Sigmoid colon (tissue), 7 donors: ENCODE data around the gene ALOX15B. TPM values are rescaled to one million over a fixed set of nuclear protein-coding genes. Genes with fewer than 3 reads are reported as not detected.

Experiments used
- DNase-seq: peaks from one replicate; pipeline ENCODE4 v3.0.0-alpha.2; 2019
- H3K27ac ChIP-seq, 4 donors: fragments of 200-600 bp; sonication (generic); one replicate each; pipeline ENCODE4 v1.5.1; 2016 to 2019; ENCODE audit warnings: mild to moderate bottlenecking in 1 of 4
- H3K27me3 ChIP-seq, 3 donors: fragments of 200-600 bp; sonication (generic); one replicate each; pipeline ENCODE4 v1.5.1; 2019; ENCODE audit warnings: mild to moderate bottlenecking in 1 of 3
- H3K36me3 ChIP-seq, 4 donors: fragments of 200-600 bp; sonication (generic); one replicate each; pipeline ENCODE4 v1.5.1; 2016 to 2019
- H3K4me1 ChIP-seq, 4 donors: fragments of 200-600 bp; sonication (generic); one replicate each; pipeline ENCODE4 v1.5.1; 2017 to 2019
- H3K4me3 ChIP-seq, 4 donors: fragments of 200-600 bp; sonication (generic); one replicate each; pipeline ENCODE4 v1.5.1; 2017 to 2019; ENCODE audit warnings: mild to moderate bottlenecking in 2 of 4, moderate library complexity in 1 of 4
- H3K9me3 ChIP-seq, 4 donors: fragments of 200-600 bp in 3 of 4; sonication (generic) in 3 of 4; one replicate each; pipeline versions ENCODE4 v1.5.1 to v1.6.1; 2013 to 2019
- CTCF ChIP-seq, 4 experiments: fragments of 450-650 bp in 3 of 4; fragments of 200-600 bp in 1 of 4; IDR thresholded peaks; one replicate each; pipeline ENCODE4 v1.5.1; 2016 to 2019; ENCODE audit warnings: antibody characterized with exemption in 4 of 4, mild to moderate bottlenecking in 3 of 4, moderate library complexity in 2 of 4
- EP300 ChIP-seq, 4 donors: sonication (generic); formaldehyde crosslinking; IDR thresholded peaks; one replicate each; pipeline ENCODE4 v1.6.1; 2017; ENCODE audit warnings: antibody characterized with exemption in 4 of 4
- POLR2A ChIP-seq, 2 donors: fragments of 450-650 bp; IDR thresholded peaks; one replicate each; pipeline ENCODE4 v1.6.1; 2016; ENCODE audit warnings: antibody characterized with exemption in 2 of 2, mild to moderate bottlenecking in 2 of 2, moderate library complexity in 2 of 2
- POLR2AphosphoS5 ChIP-seq, 4 donors: sonication (generic); formaldehyde crosslinking; IDR thresholded peaks; one replicate each; pipeline ENCODE4 v1.6.1; 2017; ENCODE audit warnings: antibody characterized with exemption in 4 of 4
- WGBS, 2 donors: extraction: QIAGEN DNeasy Blood & Tissue Kit; methylation state at CpG; one replicate each; pipeline ENCODE4 v1.1.7; 2013; 5-methylcytosine and 5-hydroxymethylcytosine counted together
- intact Hi-C: fragments of 100-400 bp; cut with DNase I; formaldehyde crosslinking; loops from one replicate; pipeline ENCODE4 v1.15.1; 2023
- polyA plus RNA-seq, 3 donors: library from polyadenylated mRNA; stranded (reverse); fragments of 200-250 nt; gene quantifications; one replicate each; pipeline ENCODE4 v1.2.3, GENCODE V29; 2013
- total RNA-seq, 4 donors: library from RNA; depleted of rRNA; stranded (reverse); fragments of >200 nt; gene quantifications; one replicate each; pipeline ENCODE4 v1.1.0, GENCODE V29; 2016
- donor health status: healthy with polysubstance abuse.
- donor health status: Bipolar disorder and iron deficiency.
- donor health status: healthy.

Gene ALOX15B
- total and polyA plus RNA-seq, 7 donors: 1.2 to 5.3 (median 3.2) TPM

DNA sequence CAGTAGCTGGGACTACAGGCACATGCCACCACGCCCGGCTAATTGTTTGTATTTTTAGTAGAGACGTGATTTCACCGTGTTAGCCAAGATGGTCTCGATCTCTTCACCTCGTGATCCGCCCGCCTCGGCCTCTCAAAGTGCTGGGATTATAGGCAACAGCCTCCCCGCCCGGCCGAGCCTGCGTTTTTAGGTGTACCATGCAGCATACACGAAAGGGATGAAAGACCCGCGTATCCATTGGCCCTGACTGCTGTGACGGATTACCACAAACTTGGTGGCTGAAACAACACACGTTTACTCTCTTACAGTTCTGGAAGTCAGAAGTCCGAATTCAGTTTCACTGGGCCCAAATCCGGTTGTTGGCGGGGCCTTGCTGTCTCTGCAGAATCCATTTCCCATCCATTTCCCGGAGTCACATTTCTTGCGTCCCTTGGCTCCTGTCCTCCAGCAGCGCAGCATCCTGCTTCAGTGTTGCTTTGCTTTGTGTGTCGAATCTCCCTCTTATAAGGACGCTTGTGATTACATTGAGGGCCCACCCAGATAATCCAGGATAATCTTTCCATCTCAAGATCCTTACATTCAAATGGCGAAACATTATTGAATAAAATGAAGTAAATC, 44.8 kb upstream of the ALOX15B start:
- no peak overlapping the region for H3K4me3 ChIP-seq
- no peaks in the 10 kb centered on the region for H3K9me3 ChIP-seq
- WGBS, 2 donors: 91 to 93% methylated on average over 27 of the region's 27 CpGs
- peaks cover 0 to 6% (median 0%) of the 10 kb centered on the region in 3 donors for H3K27me3 ChIP-seq
- TF ChIP-seq CTCF (IDR thresholded peaks at IDR 0.05) (no peak), POLR2A (IDR thresholded peaks at IDR 0.05) (no peak), EP300 (IDR thresholded peaks at IDR 0.05) (no peak), POLR2AphosphoS5 (IDR thresholded peaks at IDR 0.05) (no peak)
- no peak overlapping the region for H3K27ac ChIP-seq
- no peaks in the 10 kb centered on the region for H3K36me3 ChIP-seq
- peak; percentile 58 for DNase-seq
- intact Hi-C loops: no loop called here
- H3K4me1 ChIP-seq: peaks cover 0 to 21% (median 12%) of the 10 kb centered on the region in 4 donors

DNA sequence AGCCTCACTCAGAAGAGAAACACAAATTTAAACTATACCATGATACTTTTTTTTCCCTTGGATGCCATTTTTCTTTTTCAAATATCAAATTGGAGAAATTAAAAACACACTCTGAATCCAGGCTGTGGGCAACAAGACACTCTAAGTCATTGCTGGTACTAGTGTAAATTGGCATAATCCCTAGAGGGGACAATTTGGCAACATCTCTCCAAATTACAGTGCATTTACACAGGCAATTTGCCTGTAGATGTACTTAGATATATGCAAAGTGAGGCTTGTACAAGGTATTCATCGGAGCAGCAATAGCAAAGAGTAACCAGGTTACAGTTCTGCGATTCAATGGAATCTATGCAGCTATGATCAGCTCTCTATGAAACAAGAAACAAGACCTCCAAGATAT, 43.1 kb upstream of the ALOX15B start:
- Histone ChIP-seq H3K36me3 (no peaks in the 10 kb centered on the region), H3K9me3 (no peaks in the 10 kb centered on the region), H3K4me3 (no peak overlapping the region), H3K27me3 (peaks cover 0 to 18% (median 4%) of the 10 kb centered on the region in 3 donors), H3K4me1 (peaks cover 0 to 9% (median 4%) of the 10 kb centered on the region in 4 donors), H3K27ac (no peak overlapping the region)
- TF ChIP-seq POLR2A (IDR thresholded peaks at IDR 0.05): no peak
- no peak for TF ChIP-seq EP300 (IDR thresholded peaks at IDR 0.05)
- WGBS, 2 donors: 93% methylated on average over 2 of the region's 2 CpGs
- no peak for DNase-seq
- intact Hi-C loops: loop anchor here (5.0 kb wide), 1 partner anchor 62 kb away; no protein-coding TSS in a partner anchor

DNA sequence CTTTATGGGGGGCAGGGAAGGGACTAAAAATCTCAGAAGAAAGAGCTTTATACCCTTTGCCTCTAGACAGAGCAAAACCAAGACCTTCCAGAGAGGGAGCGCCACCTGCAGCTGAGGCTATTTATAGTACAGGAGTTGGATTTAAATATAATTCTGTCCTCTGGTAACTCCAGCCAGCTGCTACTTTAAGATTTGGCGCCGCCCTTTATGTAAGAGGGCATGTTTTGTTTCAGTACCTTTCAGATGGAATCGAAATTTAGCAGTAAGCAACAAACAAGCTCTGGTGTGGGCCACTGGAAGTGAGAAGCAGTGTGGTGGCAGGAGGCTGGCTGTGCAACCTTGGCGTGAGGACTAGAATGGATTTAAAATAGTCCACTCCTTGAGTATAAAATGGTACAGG, 41.7 kb upstream of the ALOX15B start:
- peak; percentile 64 for DNase-seq
- H3K27me3 ChIP-seq: peaks cover 0 to 27% (median 12%) of the 10 kb centered on the region in 3 donors
- peak overlapping the region in 1 of 4 donors; percentile 30 for H3K27ac ChIP-seq
- TF ChIP-seq EP300 (IDR thresholded peaks at IDR 0.05) (no peak), POLR2AphosphoS5 (IDR thresholded peaks at IDR 0.05) (no peak), CTCF (IDR thresholded peaks at IDR 0.05) (peak in 3 of 4 experiments; percentile 24 to 46 (median 25)), POLR2A (IDR thresholded peaks at IDR 0.05) (no peak)
- peaks cover 0 to 10% (median 4%) of the 10 kb centered on the region in 4 donors for H3K4me1 ChIP-seq
- intact Hi-C loops: loop anchor here (5.0 kb wide), 1 partner anchor 60 kb away; no protein-coding TSS in a partner anchor
- no peaks in the 10 kb centered on the region for H3K36me3 ChIP-seq
- WGBS, 2 donors: 10 to 21% methylated on average over 5 of the region's 5 CpGs
- no peak overlapping the region for H3K4me3 ChIP-seq
- H3K9me3 ChIP-seq: no peaks in the 10 kb centered on the region

- intact Hi-C loops: no loop called here
- WGBS, 2 donors: 7 to 9% methylated on average over 18 of the region's 18 CpGs
- Histone ChIP-seq H3K4me3 (peak within 1 kb of the TSS; percentile 8 to 40 (median 31)), H3K9me3 (no peaks in the 10 kb centered on the region), H3K4me1 (peaks cover 0 to 21% (median 15%) of the 10 kb centered on the region in 4 donors), H3K27me3 (peaks cover 15 to 56% (median 35%) of the 10 kb centered on the region in 3 donors), H3K36me3 (no peaks in the 10 kb centered on the region), H3K27ac (no peak within 1 kb of the TSS)
- TF ChIP-seq POLR2AphosphoS5 (IDR thresholded peaks at IDR 0.05) (no peak), EP300 (IDR thresholded peaks at IDR 0.05) (no peak), POLR2A (IDR thresholded peaks at IDR 0.05) (no peak), CTCF (IDR thresholded peaks at IDR 0.05) (no peak)
- no peak for DNase-seq
Measured at GRCh38 chr17:8001976-8002720, 36.7 kb upstream of the ALOX15B start, which contains the start of gene GUCY2D. TSS of gene GUCY2D (plus strand) at chr17:8002615. CDS start at chr17:8003048, 433 bp downstream.
